Measurements from ENCODE around the gene REEP2. TPM values are rescaled to one million over a fixed set of nuclear protein-coding genes. Genes with fewer than 3 reads are reported as not detected.
"Not testable (repeated sequence)": the region's sequence is repeated elsewhere in the genome, so short reads cannot be mapped to it uniquely, and the experiment has no call there.

Gene REEP2
- total RNA-seq: 70.9 TPM

GRCh38 chr5:138438724-138439476 lies at the start of gene REEP2:
Gene REEP2, plus strand, starts transcription at chr5:138439057. Its CDS starts 152 bp downstream, at chr5:138439209.
- DNase-seq (ENCODE audit: low spot score in 2 of 2) (peak; percentile 74 to 84), FAIRE-seq (no peak)

GRCh38 chr5:138389332-138389731 lies 49.5 kb upstream of the REEP2 start:
- no peak for DNase-seq (ENCODE audit: low spot score in 2 of 2)
- FAIRE-seq: no peak

- not testable (repeated sequence) for DNase-seq (ENCODE audit: low spot score in 2 of 2)
Observed at GRCh38 chr5:138389911-138390310, 48.9 kb upstream of the REEP2 start.

DNA sequence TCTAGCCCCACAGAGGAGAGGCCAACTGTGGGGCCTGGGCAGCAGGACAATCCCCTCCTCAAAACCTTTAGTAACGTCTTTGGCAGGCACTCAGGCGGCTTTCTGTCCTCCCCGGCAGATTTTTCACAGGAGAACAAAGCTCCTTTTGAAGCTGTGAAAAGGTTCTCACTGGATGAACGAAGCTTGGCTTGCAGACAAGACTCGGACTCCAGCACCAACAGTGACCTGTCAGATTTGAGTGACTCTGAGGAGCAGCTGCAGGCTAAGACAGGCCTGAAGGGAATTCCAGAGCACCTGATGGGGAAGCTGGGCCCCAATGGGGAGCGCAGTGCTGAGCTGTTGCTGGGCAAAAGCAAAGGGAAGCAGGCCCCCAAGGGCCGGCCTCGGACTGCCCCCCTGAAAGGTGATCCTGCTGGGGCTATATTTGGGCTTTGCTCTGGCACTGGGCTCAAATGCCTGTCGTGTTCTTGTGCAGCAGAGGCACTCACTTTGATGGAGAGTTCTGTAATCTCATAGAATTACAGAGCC lies 46.9 kb upstream of the REEP2 start:
- DNase-seq (ENCODE audit: low spot score in 2 of 2) (no peak), FAIRE-seq (no peak)

More at GRCh38 chr5:138389911-138390310, 48.9 kb upstream of the REEP2 start:
- not testable (repeated sequence) for FAIRE-seq

- FAIRE-seq (no peak), DNase-seq (ENCODE audit: low spot score in 2 of 2) (no peak)
Observed at GRCh38 chr5:138402640-138403039, 36.2 kb upstream of the REEP2 start.

- DNase-seq (ENCODE audit: low spot score in 2 of 2): no peak
- FAIRE-seq: no peak
Observed at GRCh38 chr5:138408023-138408422, 30.8 kb upstream of the REEP2 start.

DNA sequence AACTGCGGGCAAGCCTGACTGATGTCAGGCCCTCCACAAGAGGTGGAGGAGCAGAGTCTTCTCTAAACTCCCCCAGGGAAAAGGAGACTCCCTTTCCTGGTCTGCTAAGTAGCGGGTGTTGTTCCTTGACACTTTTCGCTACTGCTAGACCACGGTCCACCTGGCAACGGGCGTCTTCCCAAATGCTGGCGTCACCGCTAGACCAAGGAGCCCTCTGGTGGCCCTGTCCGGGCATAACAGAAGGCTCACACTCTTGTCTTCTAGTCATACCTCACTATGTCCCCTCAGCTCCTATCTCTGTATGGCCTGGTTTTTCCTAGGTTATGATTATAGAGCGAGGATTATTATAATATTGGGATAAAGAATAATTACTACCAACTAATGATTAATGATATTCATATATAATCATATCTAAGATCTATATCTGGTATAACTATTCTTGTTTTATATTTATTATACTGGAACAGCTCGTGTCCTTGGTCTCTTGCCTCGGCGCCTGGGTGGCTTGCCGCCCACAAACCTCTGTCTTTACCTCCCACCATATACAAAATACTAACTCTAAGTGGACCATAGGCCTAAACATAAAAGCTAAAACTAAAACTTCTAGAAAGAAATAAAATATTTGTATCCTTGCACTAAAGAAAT lies 27.7 kb upstream of the REEP2 start:
- not testable (repeated sequence) for FAIRE-seq; DNase-seq (ENCODE audit: low spot score in 2 of 2)

- FAIRE-seq (no peak), DNase-seq (ENCODE audit: low spot score in 2 of 2) (no peak)
Observed at GRCh38 chr5:138418444-138418843, 20.4 kb upstream of the REEP2 start.

GRCh38 chr5:138425079-138425478 lies 13.8 kb upstream of the REEP2 start:
- FAIRE-seq (no peak), DNase-seq (ENCODE audit: low spot score in 2 of 2) (no peak)

GRCh38 chr5:138435943-138436342 lies 2.9 kb upstream of the REEP2 start:
- peak in 1 of 2 donors; percentile 10 for DNase-seq (ENCODE audit: low spot score in 2 of 2)
- no peak for FAIRE-seq

GRCh38 chr5:138438003-138438723 lies 694 bp upstream of the REEP2 start:
- FAIRE-seq (no peak), DNase-seq (ENCODE audit: low spot score in 2 of 2) (peak in 1 of 2 donors; percentile 29)

- DNase-seq (ENCODE audit: low spot score in 2 of 2) (peak in 1 of 2 donors; percentile 52), FAIRE-seq (no peak)
Observed at GRCh38 chr5:138439477-138440158, 761 bp downstream of the REEP2 start.

DNA sequence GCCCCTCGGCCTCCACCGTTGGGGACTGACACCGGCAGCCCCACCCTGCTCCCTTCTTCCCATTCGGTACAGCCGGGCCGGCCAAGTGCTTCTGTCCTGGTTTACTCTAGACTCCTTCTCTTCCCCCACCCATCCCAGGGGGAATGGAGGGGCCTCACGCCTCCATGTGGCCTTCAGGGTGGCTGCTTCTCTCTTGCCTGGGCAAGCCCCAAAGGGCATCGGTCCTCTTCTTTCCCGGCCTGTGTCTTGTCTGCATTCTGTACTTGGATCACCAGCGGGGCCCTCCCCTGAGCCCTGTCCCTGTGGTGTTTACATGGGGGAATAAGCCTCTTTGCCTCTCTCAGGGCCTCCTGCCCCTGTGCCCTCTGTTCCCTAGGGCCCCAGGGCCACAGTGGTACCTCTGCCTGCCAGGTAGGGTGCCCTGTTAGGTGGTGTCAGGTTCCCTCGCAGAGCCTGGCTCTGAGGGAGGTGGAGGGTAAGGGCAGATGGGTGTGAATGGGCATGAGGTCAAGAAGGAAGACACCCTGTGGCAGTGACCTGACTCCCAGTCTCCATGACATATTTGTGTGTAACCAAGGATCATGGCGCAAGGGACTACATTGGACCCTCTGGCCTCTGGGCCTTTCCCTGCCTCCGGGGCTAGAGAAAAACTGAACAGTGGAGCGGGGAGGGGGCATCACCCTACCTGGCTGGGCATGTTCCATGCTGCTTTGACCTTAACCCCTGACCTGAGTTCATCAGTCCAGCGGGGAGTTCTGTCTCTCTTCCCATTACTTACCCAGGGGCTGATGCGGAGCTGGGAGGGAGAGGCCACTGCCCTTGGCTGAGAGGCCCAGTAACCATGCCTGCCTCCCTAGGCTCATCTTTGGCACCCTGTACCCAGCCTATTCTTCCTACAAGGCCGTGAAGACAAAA lies 1.6 kb downstream of the REEP2 start:
- peak in 1 of 2 donors; percentile 22 for DNase-seq (ENCODE audit: low spot score in 2 of 2)
- FAIRE-seq: no peak

GRCh38 chr5:138441221-138441620 lies 2.4 kb downstream of the REEP2 start:
- FAIRE-seq: no peak

GRCh38 chr5:138444078-138444773 lies 5.4 kb downstream of the REEP2 start:
- FAIRE-seq: no peak
- no peak for DNase-seq (ENCODE audit: low spot score in 2 of 2)

More at GRCh38 chr5:138441221-138441620, 2.4 kb downstream of the REEP2 start:
- peak in 1 of 2 donors; percentile 6 for DNase-seq (ENCODE audit: low spot score in 2 of 2)

DNA sequence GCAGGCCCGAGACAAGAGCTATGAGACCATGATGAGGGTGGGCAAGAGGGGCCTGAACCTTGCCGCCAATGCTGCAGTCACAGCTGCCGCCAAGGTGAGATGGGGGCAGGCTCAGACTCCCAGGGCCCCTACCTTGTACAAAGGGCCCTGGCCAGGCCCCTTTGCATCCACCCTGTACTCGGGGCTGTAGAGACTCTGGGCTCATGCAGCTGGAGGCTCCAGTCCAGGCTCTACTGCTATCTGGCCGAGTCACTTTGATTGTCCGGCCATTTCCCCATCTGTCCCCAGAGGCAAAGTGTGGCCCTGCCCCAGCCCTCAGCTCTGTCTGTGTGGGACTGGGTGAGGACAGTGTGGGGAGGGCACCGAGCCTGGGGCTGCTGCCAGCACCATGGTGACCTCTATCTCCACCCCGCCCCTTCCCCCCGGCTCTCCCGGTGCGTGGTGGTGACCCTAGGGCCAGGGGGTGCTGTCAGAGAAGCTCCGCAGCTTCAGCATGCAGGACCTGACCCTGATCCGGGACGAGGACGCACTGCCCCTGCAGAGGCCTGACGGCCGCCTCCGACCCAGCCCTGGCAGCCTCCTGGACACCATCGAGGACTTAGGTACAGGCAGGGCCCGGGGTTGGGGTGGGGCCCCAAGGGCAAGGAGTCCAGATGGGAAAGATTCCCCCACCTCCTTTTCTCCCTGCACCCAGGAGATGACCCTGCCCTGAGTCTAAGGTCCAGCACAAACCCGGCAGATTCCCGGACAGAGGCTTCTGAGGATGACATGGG lies 6.1 kb downstream of the REEP2 start:
- DNase-seq (ENCODE audit: low spot score in 2 of 2): no peak
- no peak for FAIRE-seq

DNA sequence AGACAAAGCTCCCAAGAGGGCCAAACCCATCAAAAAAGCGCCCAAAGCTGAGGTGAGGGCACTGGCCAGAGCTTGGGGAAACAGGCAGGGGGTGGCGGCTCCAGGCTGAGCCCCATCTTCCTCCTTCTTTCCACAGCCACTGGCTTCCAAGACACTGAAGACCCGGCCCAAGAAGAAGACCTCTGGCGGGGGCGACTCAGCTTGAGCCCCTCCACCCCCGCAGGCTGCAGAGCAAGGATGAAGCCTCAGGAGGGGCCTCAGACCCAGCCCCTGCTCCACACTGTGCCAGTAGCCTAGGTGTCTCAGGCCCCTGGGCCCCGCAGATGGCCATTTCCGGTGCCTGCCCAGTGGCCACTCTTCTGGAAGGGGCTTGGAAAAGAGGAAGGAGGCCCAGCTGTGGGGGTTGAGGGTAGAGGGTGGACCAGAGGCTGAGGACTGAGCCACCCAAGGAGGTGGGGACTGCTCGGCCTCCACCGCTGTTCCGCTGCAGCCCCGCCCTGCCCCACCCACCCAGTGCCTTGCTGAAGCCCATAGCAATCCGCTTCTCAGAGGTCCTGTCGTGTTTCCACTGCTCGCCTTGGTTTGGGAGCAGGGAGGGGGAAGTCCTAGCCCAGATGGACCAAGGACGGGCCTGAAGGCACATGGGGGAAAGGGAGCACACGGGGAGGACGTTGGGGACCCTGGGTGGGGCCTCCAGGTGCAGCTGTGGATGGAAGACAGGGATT lies 6.9 kb downstream of the REEP2 start:
- no peak for FAIRE-seq
- DNase-seq (ENCODE audit: low spot score in 2 of 2): no peak
